Subcutaneous adipose tissue (tissue), 4 donors: ENCODE data around the gene CCDC187. TPM values are rescaled to one million over a fixed set of nuclear protein-coding genes. Genes with fewer than 3 reads are reported as not detected.

Source experiments
- total RNA-seq, 4 donors: library from RNA; depleted of rRNA; stranded (reverse); fragments of >200 nt; gene quantifications; one replicate each; pipeline ENCODE4 v1.1.0, GENCODE V29; 2016
- TF ChIP-seq, protein P1 (sequence below): fragments of 450-650 bp; IDR thresholded peaks from one replicate; pipeline ENCODE4 v1.5.1; 2016; ENCODE audit warnings: low read depth, mild to moderate bottlenecking, control low read depth, antibody characterized with exemption, moderate library complexity

Gene CCDC187
- total RNA-seq, 4 donors from 2014 or later, result not detected

DNA sequence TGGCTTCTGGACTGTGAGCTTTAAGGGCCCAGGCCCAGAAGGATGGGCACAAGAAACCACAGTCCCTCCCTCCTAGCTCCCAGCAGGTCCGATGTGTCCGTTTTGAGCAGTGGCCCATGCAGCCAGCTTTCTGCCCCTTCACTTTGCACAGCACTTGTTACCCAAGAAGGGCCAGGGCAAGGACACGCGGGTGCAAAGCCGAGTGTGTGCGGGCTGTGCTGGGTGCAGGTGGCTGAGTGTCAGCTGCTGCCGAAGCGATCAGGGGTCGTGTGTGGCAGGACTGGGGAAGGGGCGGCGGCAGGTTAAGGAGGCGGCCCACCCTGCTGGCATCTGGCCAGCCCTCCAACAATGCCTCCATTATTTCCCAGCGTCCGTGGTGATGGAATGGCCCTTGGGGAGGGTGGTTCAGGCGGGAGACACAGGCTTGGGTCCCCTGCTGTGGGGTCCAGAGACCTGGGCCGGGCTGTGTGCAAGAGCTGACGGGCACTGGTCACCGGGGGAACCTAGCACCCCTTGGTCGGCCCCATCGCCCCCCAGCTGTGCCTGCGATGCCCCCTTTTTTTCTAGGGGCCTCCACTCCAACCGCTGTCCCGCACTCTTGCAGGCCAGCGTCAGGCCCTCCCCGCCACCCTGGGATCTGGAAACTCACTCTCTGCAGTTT, 99.6 kb downstream of the CCDC187 start:
- TF ChIP-seq, protein P1, sequence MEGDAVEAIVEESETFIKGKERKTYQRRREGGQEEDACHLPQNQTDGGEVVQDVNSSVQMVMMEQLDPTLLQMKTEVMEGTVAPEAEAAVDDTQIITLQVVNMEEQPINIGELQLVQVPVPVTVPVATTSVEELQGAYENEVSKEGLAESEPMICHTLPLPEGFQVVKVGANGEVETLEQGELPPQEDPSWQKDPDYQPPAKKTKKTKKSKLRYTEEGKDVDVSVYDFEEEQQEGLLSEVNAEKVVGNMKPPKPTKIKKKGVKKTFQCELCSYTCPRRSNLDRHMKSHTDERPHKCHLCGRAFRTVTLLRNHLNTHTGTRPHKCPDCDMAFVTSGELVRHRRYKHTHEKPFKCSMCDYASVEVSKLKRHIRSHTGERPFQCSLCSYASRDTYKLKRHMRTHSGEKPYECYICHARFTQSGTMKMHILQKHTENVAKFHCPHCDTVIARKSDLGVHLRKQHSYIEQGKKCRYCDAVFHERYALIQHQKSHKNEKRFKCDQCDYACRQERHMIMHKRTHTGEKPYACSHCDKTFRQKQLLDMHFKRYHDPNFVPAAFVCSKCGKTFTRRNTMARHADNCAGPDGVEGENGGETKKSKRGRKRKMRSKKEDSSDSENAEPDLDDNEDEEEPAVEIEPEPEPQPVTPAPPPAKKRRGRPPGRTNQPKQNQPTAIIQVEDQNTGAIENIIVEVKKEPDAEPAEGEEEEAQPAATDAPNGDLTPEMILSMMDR, result no peak

GRCh38 chr9:136203408-136204144, 100.3 kb downstream of the CCDC187 start:
- TF ChIP-seq, protein P1, result no peak

GRCh38 chr9:136202454-136203407, 101.2 kb downstream of the CCDC187 start:
- TF ChIP-seq, protein P1, result no peak

DNA sequence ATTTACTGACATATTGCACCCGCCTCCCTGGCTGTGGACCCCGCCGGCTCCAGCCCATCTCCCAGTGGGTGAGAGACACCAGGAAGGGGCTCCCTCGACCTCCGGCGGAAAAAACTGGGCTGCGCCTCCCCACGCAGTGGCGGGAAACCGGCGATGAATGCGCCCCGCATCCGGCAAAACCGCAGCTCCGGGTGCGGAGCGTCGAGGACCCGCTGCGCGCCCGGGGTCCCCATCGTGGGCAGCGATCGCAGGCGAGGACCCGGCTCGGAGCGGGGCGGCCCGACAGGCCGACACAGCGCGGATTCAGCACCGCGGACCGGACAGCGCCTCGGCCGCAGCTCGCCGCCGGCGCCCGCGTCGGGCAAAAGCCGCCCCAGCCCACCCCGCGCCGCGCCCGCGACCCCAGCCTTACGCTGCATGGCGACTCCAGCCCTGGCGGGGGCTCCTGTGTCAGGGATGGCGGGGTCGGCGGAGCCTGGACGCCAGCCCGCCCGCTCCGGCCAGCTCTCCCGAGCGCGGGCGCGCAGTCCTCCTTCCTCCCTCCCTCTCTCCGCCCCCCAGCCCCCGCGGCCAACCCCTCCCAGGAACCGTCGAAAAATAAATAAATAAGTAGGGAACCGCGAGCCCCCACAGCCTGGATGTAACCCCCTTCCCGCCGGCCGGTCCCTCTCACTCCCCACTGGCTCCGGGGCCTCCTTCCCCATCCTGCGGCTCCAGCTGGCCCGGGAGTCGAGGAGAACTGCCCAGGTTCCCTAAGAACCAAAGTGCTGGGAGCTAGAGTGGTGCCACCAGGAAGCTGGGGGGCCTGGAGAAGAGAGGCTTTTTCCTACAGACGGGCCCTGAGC, 102.1 kb downstream of the CCDC187 start:
- TF ChIP-seq, protein P1, result no peak

GRCh38 chr9:136201174-136201573, 102.7 kb downstream of the CCDC187 start:
- TF ChIP-seq, protein P1, result no peak

GRCh38 chr9:136200424-136200823, 103.5 kb downstream of the CCDC187 start:
- TF ChIP-seq, protein P1, result no peak

Other genes with a start within 250 kb of the CCDC187 start
- 10 to 100 TPM; 15.0 to 35.2 (median 20.7) TPM for gene NACC2, start 208.8 kb downstream of the CCDC187 start, total RNA-seq
- 10 to 100 TPM; 11.3 to 47.8 (median 19.6) TPM for gene TMEM250, start 185.2 kb downstream of the CCDC187 start, total RNA-seq
- not detected for gene LHX3, start 99.0 kb downstream of the CCDC187 start, total RNA-seq
- gene QSOX2, start 58.3 kb downstream of the CCDC187 start, total RNA-seq, result 1 to 10 TPM; 3.7 to 5.3 (median 4.5) TPM
- gene GPSM1, start 23.4 kb upstream of the CCDC187 start, total RNA-seq, result 1 to 10 TPM; 2.1 to 5.8 (median 4.1) TPM
- 10 to 100 TPM; 10.7 to 36.1 (median 20.1) TPM for gene DNLZ, start 59.6 kb upstream of the CCDC187 start, total RNA-seq
- gene CARD9, start 69.6 kb upstream of the CCDC187 start, total RNA-seq, result 1 to 10 TPM in 3 of 4 donors, under 1 TPM in 1; 0.75 to 6.5 (median 3.3) TPM
- 10 to 100 TPM in 1 of 4 donors, 1 to 10 TPM in 3; 2.4 to 10.4 (median 3.7) TPM for gene SNAPC4, start 96.1 kb upstream of the CCDC187 start, total RNA-seq
- 10 to 100 TPM; 23.3 to 42.0 (median 33.2) TPM for gene ENTR1, start 106.5 kb upstream of the CCDC187 start, total RNA-seq
- 10 to 100 TPM; 14.8 to 33.3 (median 29.8) TPM for gene PMPCA, start 106.6 kb upstream of the CCDC187 start, total RNA-seq
- gene INPP5E, start 135.8 kb upstream of the CCDC187 start, total RNA-seq, result 10 to 100 TPM in 1 of 4 donors, 1 to 10 TPM in 3; 4.4 to 12.8 (median 5.0) TPM
- 10 to 100 TPM; 39.0 to 65.4 (median 52.9) TPM for gene SEC16A, start 178.9 kb upstream of the CCDC187 start, total RNA-seq
- gene NOTCH1, start 242.0 kb upstream of the CCDC187 start, total RNA-seq, result 10 to 100 TPM; 18.0 to 94.4 (median 21.3) TPM